Measurements from ENCODE around the gene POLR2J.
A peak's percentile ranks its signal among the peaks of the same experiment; 100 is the strongest.
"Not testable (repeated sequence)": the region's sequence is repeated elsewhere in the genome, so short reads cannot be mapped to it uniquely, and the experiment has no call there.

The POLR2J gene

GRCh38 chr7:102494473-102495149 is 15.9 kb upstream of the POLR2J start:
- DNase-seq: not testable (repeated sequence)

GRCh38 chr7:102494026-102494425 is 15.3 kb upstream of the POLR2J start:
- DNase-seq: peak; percentile 12

GRCh38 chr7:102493220-102493935 is 14.7 kb upstream of the POLR2J start:
- DNase-seq: not testable (repeated sequence)

- peak; percentile 71 for DNase-seq
Measured at GRCh38 chr7:102490529-102491075, 11.9 kb upstream of the POLR2J start.

- not testable (repeated sequence) for DNase-seq
Measured at GRCh38 chr7:102484317-102484716, 5.6 kb upstream of the POLR2J start.

GRCh38 chr7:102481962-102482361 is 3.2 kb upstream of the POLR2J start:
- not testable (repeated sequence) for DNase-seq

GRCh38 chr7:102479982-102480637 is 1.4 kb upstream of the POLR2J start:
- DNase-seq: not testable (repeated sequence)

- not testable (repeated sequence) for DNase-seq
Measured at GRCh38 chr7:102479209-102479584, 475 bp upstream of the POLR2J start.

- DNase-seq: not testable (repeated sequence)
Measured at GRCh38 chr7:102474736-102475435, 3.8 kb downstream of the POLR2J start.

GRCh38 chr7:102474116-102474515 is 4.6 kb downstream of the POLR2J start:
- DNase-seq: not testable (repeated sequence)

GRCh38 chr7:102473271-102473991 is 5.3 kb downstream of the POLR2J start:
- DNase-seq: peak; percentile 3

- peak; percentile 10 for DNase-seq
Measured at GRCh38 chr7:102472126-102473041, 6.3 kb downstream of the POLR2J start.

- DNase-seq: no peak
Measured at GRCh38 chr7:102471791-102472125, 7.0 kb downstream of the POLR2J start.

- DNase-seq: peak; percentile 7
Measured at GRCh38 chr7:102469972-102470825, 8.5 kb downstream of the POLR2J start.

- DNase-seq: peak; percentile 6
Measured at GRCh38 chr7:102469351-102469971, 9.3 kb downstream of the POLR2J start.

GRCh38 chr7:102468478-102469350 is 10.0 kb downstream of the POLR2J start:
- peak; percentile 8 for DNase-seq

GRCh38 chr7:102467581-102468477 is 10.9 kb downstream of the POLR2J start:
- DNase-seq: no peak

- no peak for DNase-seq
Measured at GRCh38 chr7:102466097-102466496, 12.6 kb downstream of the POLR2J start.
